GM18505 (cell line): Measurements from ENCODE around the gene RNF217.
"Not testable (repeated sequence)": the region's sequence is repeated elsewhere in the genome, so short reads cannot be mapped to it uniquely, and the experiment has no call there.

Experiments
- ATAC-seq: cut with Tn5 transposase; IDR thresholded peaks from one replicate; pipeline ENCODE4 v1.9.1; 2021; ENCODE audit not compliant: unreplicated experiment
- POLR2A ChIP-seq: IDR thresholded peaks from 4 replicates; pipeline ENCODE4 v1.6.1; 2011; ENCODE audit warnings: borderline replicate concordance; ENCODE audit not compliant: insufficient read depth, insufficient read length; ENCODE audit errors: extremely low read depth

The RNF217 gene

GRCh38 chr6:125050663-125051318, 88.6 kb downstream of the RNF217 start:
- no peak for TF ChIP-seq POLR2A
- no peak for ATAC-seq

- TF ChIP-seq POLR2A = no peak
- no peak for ATAC-seq
Measured at GRCh38 chr6:125053809-125054208, 91.6 kb downstream of the RNF217 start.

- no peak for ATAC-seq
- TF ChIP-seq POLR2A = no peak
Measured at GRCh38 chr6:125054331-125054730, 92.1 kb downstream of the RNF217 start.

GRCh38 chr6:125057392-125058246, 95.4 kb downstream of the RNF217 start:
- ATAC-seq = no peak
- no peak for TF ChIP-seq POLR2A

GRCh38 chr6:125058546-125058945, 96.3 kb downstream of the RNF217 start:
- no peak for TF ChIP-seq POLR2A
- no peak for ATAC-seq

- TF ChIP-seq POLR2A = no peak
- no peak for ATAC-seq
Measured at GRCh38 chr6:125063307-125063706, 101.1 kb downstream of the RNF217 start.

GRCh38 chr6:125066140-125066539, 103.9 kb downstream of the RNF217 start:
- TF ChIP-seq POLR2A = no peak
- no peak for ATAC-seq

- no peak for ATAC-seq
- no peak for TF ChIP-seq POLR2A
Measured at GRCh38 chr6:125066964-125067363, 104.7 kb downstream of the RNF217 start.

GRCh38 chr6:125067552-125067951, 105.3 kb downstream of the RNF217 start:
- ATAC-seq = no peak
- no peak for TF ChIP-seq POLR2A

- TF ChIP-seq POLR2A = no peak
- ATAC-seq = no peak
Measured at GRCh38 chr6:125073071-125073470, 110.8 kb downstream of the RNF217 start.

GRCh38 chr6:125074120-125074519, 111.9 kb downstream of the RNF217 start:
- no peak for ATAC-seq
- no peak for TF ChIP-seq POLR2A

GRCh38 chr6:125075073-125075472, 112.8 kb downstream of the RNF217 start:
- ATAC-seq = not testable (repeated sequence)

- TF ChIP-seq POLR2A = no peak
- ATAC-seq = no peak
Measured at GRCh38 chr6:125075741-125076481, 113.7 kb downstream of the RNF217 start.

GRCh38 chr6:125076482-125076742, 114.2 kb downstream of the RNF217 start:
- no peak for TF ChIP-seq POLR2A
- no peak for ATAC-seq
